CD14-positive monocyte (primary cell): ENCODE data around the gene IQSEC3. TPM values are rescaled to one million over a fixed set of nuclear protein-coding genes. Genes with fewer than 3 reads are reported as not detected.
A peak's percentile ranks its signal among the peaks of the same experiment; 100 is the strongest.

Experiments
- DNase-seq, 3 donors: peaks; one replicate each; pipeline ENCODE4 v3.0.0-alpha.2; 2011 to 2022
- H2AFZ ChIP-seq: 2 replicates; pipeline ENCODE4 v1.6.0; 2012; ENCODE audit warnings: mild to moderate bottlenecking, low read depth, low read length, inconsistent platforms; ENCODE audit not compliant: insufficient read depth, poor library complexity, severe bottlenecking
- H3K27ac ChIP-seq, 2 donors: 1 replicate in 1 of 2; 2 replicates in 1 of 2; pipeline ENCODE4 v1.5.1; 2012 to 2013; ENCODE audit warnings: low read length in 2 of 2, control low read depth in 1 of 2, inconsistent platforms in 1 of 2, low read depth in 1 of 2, mild to moderate bottlenecking in 1 of 2
- H3K27me3 ChIP-seq, 2 donors: one replicate each; pipeline versions ENCODE4 v1.6.0 to v1.6.1; 2011 to 2013; ENCODE audit warnings: low read length in 2 of 2; ENCODE audit not compliant: control insufficient read depth in 2 of 2, insufficient read depth in 2 of 2
- H3K36me3 ChIP-seq, 2 donors: replicated peaks in 1 of 2; 1 replicate in 1 of 2; 2 replicates in 1 of 2; pipeline versions ENCODE4 v1.5.1 to v1.6.1; 2012 to 2013; ENCODE audit warnings: low read length in 2 of 2, control low read depth in 1 of 2, inconsistent platforms in 1 of 2, mild to moderate bottlenecking in 1 of 2; ENCODE audit not compliant: insufficient read depth in 2 of 2, control insufficient read depth in 1 of 2
- H3K4me1 ChIP-seq, 2 donors: 1 replicate in 1 of 2; 2 replicates in 1 of 2; pipeline versions ENCODE4 v1.5.1 to v1.6.1; 2012 to 2013; ENCODE audit warnings: low read length in 2 of 2, control low read depth in 1 of 2, inconsistent platforms in 1 of 2, mild to moderate bottlenecking in 1 of 2, moderate library complexity in 1 of 2; ENCODE audit not compliant: insufficient read depth in 2 of 2, control insufficient read depth in 1 of 2
- H3K4me2 ChIP-seq: replicated peaks from 2 replicates; pipeline ENCODE3; 2012; ENCODE audit warnings: low read length, moderate library complexity, mild to moderate bottlenecking; ENCODE audit not compliant: poor library complexity, severe bottlenecking; ENCODE audit errors: extremely low read depth
- H3K4me3 ChIP-seq, 3 experiments: fragments of 200-600 bp in 1 of 3; sonication (generic) in 1 of 3; replicated peaks in 1 of 3; 1 replicate in 2 of 3; 2 replicates in 1 of 3; pipeline ENCODE4 v1.5.1; 2011 to 2013; ENCODE audit warnings: low read length in 3 of 3, mild to moderate bottlenecking in 3 of 3, control low read depth in 2 of 3, low read depth in 2 of 3, inconsistent platforms in 1 of 3, moderate library complexity in 1 of 3
- H3K79me2 ChIP-seq: 2 replicates; pipeline ENCODE4 v1.6.0; 2012; ENCODE audit warnings: mild to moderate bottlenecking, control low read depth, inconsistent platforms, low read length, moderate library complexity; ENCODE audit not compliant: insufficient read depth
- H3K9ac ChIP-seq: 2 replicates; pipeline ENCODE4 v1.6.0; 2017; ENCODE audit warnings: low read length, mild to moderate bottlenecking; ENCODE audit not compliant: insufficient read depth, poor library complexity, severe bottlenecking
- H3K9me3 ChIP-seq, 2 donors: replicated peaks in 1 of 2; 1 replicate in 1 of 2; 2 replicates in 1 of 2; pipeline versions ENCODE4 v1.5.1 to v1.6.1; 2012 to 2013; ENCODE audit warnings: low read length in 2 of 2, control low read depth in 1 of 2; ENCODE audit not compliant: control insufficient read depth in 1 of 2, insufficient read depth in 1 of 2
- H4K20me1 ChIP-seq: 2 replicates; pipeline ENCODE4 v1.6.0; 2012; ENCODE audit warnings: mild to moderate bottlenecking, low read length, control low read depth, moderate library complexity; ENCODE audit not compliant: insufficient read depth
- H3K27ac Mint-ChIP-seq, 7 donors: one replicate each; pipeline ENCODE4 v1.8.0; 2020; ENCODE audit warnings: mild to moderate bottlenecking in 7 of 7, mixed read lengths in 7 of 7, moderate library complexity in 6 of 7, inconsistent platforms in 2 of 7
- H3K27me3 Mint-ChIP-seq, 3 donors: one replicate each; pipeline ENCODE4 v1.8.0; 2021 to 2022; ENCODE audit warnings: low read depth in 3 of 3, mild to moderate bottlenecking in 3 of 3, mixed read lengths in 3 of 3, moderate library complexity in 3 of 3, inconsistent platforms in 1 of 3
- H3K36me3 Mint-ChIP-seq, 2 donors: one replicate each; pipeline ENCODE4 v1.8.0; 2020; ENCODE audit warnings: mixed read lengths in 2 of 2, inconsistent platforms in 1 of 2, mild to moderate bottlenecking in 1 of 2
- H3K4me1 Mint-ChIP-seq: one replicate; pipeline ENCODE4 v1.8.0; 2020; ENCODE audit warnings: mild to moderate bottlenecking, mixed read lengths
- H3K4me3 Mint-ChIP-seq, 2 donors: one replicate each; pipeline ENCODE4 v1.8.0; 2020; ENCODE audit warnings: mild to moderate bottlenecking in 2 of 2, mixed read lengths in 2 of 2, moderate library complexity in 1 of 2
- H3K9me3 Mint-ChIP-seq, 7 donors: one replicate each; pipeline ENCODE4 v1.8.0; 2020 to 2022; ENCODE audit warnings: mixed read lengths in 7 of 7, mild to moderate bottlenecking in 6 of 7, moderate library complexity in 6 of 7, inconsistent platforms in 2 of 7
- CTCF ChIP-seq: fragments of 200-600 bp; IDR thresholded peaks from one replicate; pipeline ENCODE4 v1.8.0; 2022; ENCODE audit warnings: antibody characterized with exemption, mild to moderate bottlenecking
- WGBS: methylation state at CpG from one replicate; pipeline ENCODE4 v1.1.5; 2013; ENCODE audit warnings: missing lambda C conversion rate; ENCODE audit not compliant: insufficient coverage; 5-methylcytosine and 5-hydroxymethylcytosine counted together
- intact Hi-C, 2 donors: fragments of 100-400 bp; cut with micrococcal nuclease; formaldehyde crosslinking; loops; one replicate each; pipeline versions ENCODE4 v1.15.0 to v1.15.1; 2023
- polyA plus RNA-seq, 3 donors: library from polyadenylated mRNA; depleted of rRNA in 1 of 3; unstranded in 2 of 3; stranded (reverse) in 1 of 3; fragments of 300-500 nt in 2 of 3; fragments of >200 nt in 1 of 3; fragmentation: Illumina TruSeq in 2 of 3; gene quantifications; 1 replicate in 2 of 3; 2 replicates in 1 of 3; pipeline ENCODE4 v1.2.3, GENCODE V29; 2012 to 2021

Gene IQSEC3
- polyA plus RNA-seq, 3 donors: not detected

- H3K9me3 Mint-ChIP-seq: peaks cover 0 to under 1% (median 0%) of the 10 kb centered on the region in 7 donors
- no peak overlapping the region for H3K4me3 ChIP-seq
- peaks cover 55% of the 10 kb centered on the region for H3K4me1 Mint-ChIP-seq
Observed at GRCh38 chr12:211142-211465, 144.5 kb downstream of the IQSEC3 start.

GRCh38 chr12:211639-212414 is 145.3 kb downstream of the IQSEC3 start:
- H3K4me2 ChIP-seq: peak overlapping the region; percentile 87
- intact Hi-C loops: no loop called here
- no peaks in the 10 kb centered on the region for H3K9me3 ChIP-seq
- WGBS: 60% methylated on average over 11 of the region's 16 CpGs
- peak overlapping the region; percentile 48 to 81 (median 64) for H3K4me3 ChIP-seq
- no peak for TF ChIP-seq CTCF
- Mint-ChIP-seq H3K27ac (peak overlapping the region; percentile 93 to 98 (median 97)), H3K27me3 (peaks cover 2 to 3% (median 3%) of the 10 kb centered on the region in 3 donors), H3K4me1 (peaks cover 55% of the 10 kb centered on the region), H3K9me3 (no peaks in the 10 kb centered on the region), H3K36me3 (peaks cover 16 to 30% of the 10 kb centered on the region in 2 donors), H3K4me3 (peak overlapping the region; percentile 87 to 96)
- no peaks in the 10 kb centered on the region for H3K27me3 ChIP-seq
- H3K9ac ChIP-seq: peak overlapping the region; percentile 76
- H3K79me2 ChIP-seq: no peaks in the 10 kb centered on the region
- peak overlapping the region; percentile 75 for H2AFZ ChIP-seq
- no peaks in the 10 kb centered on the region for H4K20me1 ChIP-seq
- H3K4me1 ChIP-seq: peaks cover 43 to 46% of the 10 kb centered on the region in 2 donors
- DNase-seq: peak in 2 of 3 donors; percentile 20 to 30
- peak overlapping the region; percentile 85 to 93 for H3K27ac ChIP-seq
- peaks cover 0 to 16% of the 10 kb centered on the region in 2 donors for H3K36me3 ChIP-seq

More at GRCh38 chr12:211142-211465, 144.5 kb downstream of the IQSEC3 start:
- no peak overlapping the region for H2AFZ ChIP-seq
- Mint-ChIP-seq H3K36me3 (peaks cover 16 to 33% of the 10 kb centered on the region in 2 donors), H3K4me3 (no peak overlapping the region), H3K27ac (peak overlapping the region in 4 of 7 donors; percentile 20 to 98 (median 94)), H3K27me3 (peaks cover 3 to 6% (median 4%) of the 10 kb centered on the region in 3 donors)
- WGBS: 100% methylated on average over 1 of the region's 3 CpGs
- no peak for DNase-seq
- no peak for TF ChIP-seq CTCF
- H3K4me1 ChIP-seq: peaks cover 43 to 46% of the 10 kb centered on the region in 2 donors
- peaks cover 0 to 2% of the 10 kb centered on the region in 2 donors for H3K27me3 ChIP-seq
- no peaks in the 10 kb centered on the region for H3K9me3 ChIP-seq
- no peak overlapping the region for H3K9ac ChIP-seq
- H3K4me2 ChIP-seq: no peak overlapping the region
- intact Hi-C loops: no loop called here
- H3K36me3 ChIP-seq: peaks cover 0 to 16% of the 10 kb centered on the region in 2 donors
- H3K79me2 ChIP-seq: no peaks in the 10 kb centered on the region
- H4K20me1 ChIP-seq: no peaks in the 10 kb centered on the region
- H3K27ac ChIP-seq: peak overlapping the region in 1 of 2 donors; percentile 93
